A549 treated with CORT108297 at 1 μM for 4 hours (cell line): ENCODE data around the gene BARX2. TPM values are rescaled to one million over a fixed set of nuclear protein-coding genes. Genes with fewer than 3 reads are reported as not detected.

Experiments used
- total RNA-seq: library from RNA; stranded (reverse); fragments of 200-300 nt; extraction: Qiagen RNA extraction; gene quantifications from 5 replicates; pipeline ENCODE4 v1.2.3, GENCODE V29; 2022

BARX2 gene, protein sequence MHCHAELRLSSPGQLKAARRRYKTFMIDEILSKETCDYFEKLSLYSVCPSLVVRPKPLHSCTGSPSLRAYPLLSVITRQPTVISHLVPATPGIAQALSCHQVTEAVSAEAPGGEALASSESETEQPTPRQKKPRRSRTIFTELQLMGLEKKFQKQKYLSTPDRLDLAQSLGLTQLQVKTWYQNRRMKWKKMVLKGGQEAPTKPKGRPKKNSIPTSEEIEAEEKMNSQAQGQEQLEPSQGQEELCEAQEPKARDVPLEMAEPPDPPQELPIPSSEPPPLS
- total RNA-seq, result not detected in 5 replicates

DNA sequence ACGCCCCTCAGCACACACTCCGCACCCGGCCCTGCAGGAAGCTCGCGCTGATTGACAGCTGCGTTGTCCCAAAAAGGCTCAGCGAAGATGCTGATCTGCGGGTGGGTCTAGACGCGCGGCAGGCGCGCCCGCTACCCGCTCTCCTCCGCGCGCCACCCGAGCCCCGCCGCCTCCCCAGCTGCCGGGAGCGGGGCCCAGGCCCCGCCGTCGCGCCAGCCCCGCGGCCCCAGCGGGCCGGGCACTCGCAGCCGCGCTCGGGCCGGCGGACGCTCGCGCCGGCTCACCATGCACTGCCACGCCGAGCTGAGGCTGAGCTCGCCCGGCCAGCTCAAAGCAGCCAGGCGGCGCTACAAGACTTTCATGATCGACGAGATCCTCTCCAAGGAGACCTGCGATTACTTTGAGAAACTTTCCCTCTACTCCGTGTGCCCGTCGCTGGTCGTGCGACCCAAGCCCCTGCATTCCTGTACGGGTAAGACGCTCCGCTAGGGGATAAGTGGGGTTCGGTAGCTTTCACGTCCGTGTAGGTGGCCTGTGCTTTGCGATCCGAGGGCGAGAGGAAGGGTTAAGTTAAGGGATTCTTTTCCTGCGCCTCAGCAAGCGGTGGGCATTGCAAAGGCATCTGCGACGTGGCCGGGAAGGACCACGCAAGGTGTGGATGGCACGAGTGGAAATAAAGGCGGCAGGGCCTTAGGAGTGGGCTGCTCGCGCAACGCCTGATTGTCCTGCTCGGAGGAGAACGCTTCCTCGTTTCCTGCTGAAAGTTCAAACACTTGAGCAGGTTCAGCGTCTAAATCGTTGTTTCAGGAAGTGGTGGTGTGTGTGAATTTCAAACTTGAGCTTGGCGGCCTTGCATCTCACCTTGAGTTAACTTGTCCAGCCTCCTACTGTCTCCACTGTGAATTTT is at the start of gene BARX2:
Gene BARX2, plus strand, starts transcription at position 98 of the 907 bp plus-strand sequence. Its CDS starts 188 bp downstream, at position 286.

Other genes starting within 250 kb of the BARX2 start
- gene ARHGAP32, start 183.5 kb upstream of the BARX2 start, total RNA-seq, result 3.0 to 4.5 TPM (median 3.8 TPM) in 5 replicates